WTC11 (cell line): ENCODE data around the gene ACO2.

Experiments used
- ATF2 ChIP-seq: sonication (generic); formaldehyde crosslinking; IDR thresholded peaks from 2 replicates; pipeline ENCODE4 v1.8.1; 2022; ENCODE audit warnings: low read depth, missing genetic modification reagents, borderline replicate concordance
- ATF3 ChIP-seq: sonication (generic); formaldehyde crosslinking; conservative IDR thresholded peaks from 2 replicates; pipeline ENCODE4 v1.8.1; 2022; ENCODE audit warnings: mild to moderate bottlenecking, missing genetic modification reagents
- CTCF ChIP-seq: fragments of 200-600 bp; IDR thresholded peaks from 2 replicates; pipeline ENCODE4 v1.8.0; 2022; ENCODE audit warnings: antibody characterized with exemption
- NR2C2 ChIP-seq: sonication (generic); formaldehyde crosslinking; IDR thresholded peaks from 2 replicates; pipeline ENCODE4 v1.8.0; 2022; ENCODE audit warnings: mild to moderate bottlenecking, missing genetic modification reagents
- TEAD4 ChIP-seq: sonication (generic); formaldehyde crosslinking; IDR thresholded peaks from 2 replicates; pipeline ENCODE4 v1.8.0; 2022; ENCODE audit warnings: mild to moderate bottlenecking, missing genetic modification reagents
- USF2 ChIP-seq: sonication (generic); formaldehyde crosslinking; IDR thresholded peaks from 2 replicates; pipeline ENCODE4 v1.8.1; 2023; ENCODE audit warnings: mild to moderate bottlenecking, missing genetic modification reagents, moderate library complexity
- ZBTB43 ChIP-seq: sonication (generic); formaldehyde crosslinking; IDR thresholded peaks from 2 replicates; pipeline ENCODE4 v1.8.1; 2023; ENCODE audit warnings: mild to moderate bottlenecking, missing genetic modification reagents
- ZNF121 ChIP-seq: sonication (generic); formaldehyde crosslinking; IDR thresholded peaks from 2 replicates; pipeline ENCODE4 v1.8.0; 2023; ENCODE audit warnings: missing genetic modification reagents

GRCh38 chr22:41561335-41561734, 92.4 kb downstream of the ACO2 start:
- TF ChIP-seq ZBTB43 (CRISPR knock-in tag) (no peak), NR2C2 (no peak), TEAD4 (CRISPR knock-in tag) (no peak), ATF3 (no peak), CTCF (no peak), ZNF121 (CRISPR knock-in tag) (no peak), USF2 (no peak), ATF2 (CRISPR knock-in tag) (no peak)
